GM12873 (cell line): ENCODE data around the gene NKAIN1.

ENCODE experiments used
- CTCF ChIP-seq: IDR thresholded peaks from 2 replicates; pipeline ENCODE4 v1.5.1; 2012; ENCODE audit warnings: low read depth, mild to moderate bottlenecking, moderate library complexity, low read length, control low read depth; ENCODE audit not compliant: insufficient read depth; ENCODE audit errors: missing control alignments

NKAIN1 gene

GRCh38 chr1:31219489-31219888 lies 20.2 kb downstream of the NKAIN1 start:
- TF ChIP-seq CTCF = no peak

GRCh38 chr1:31218705-31219104 lies 21.0 kb downstream of the NKAIN1 start:
- TF ChIP-seq CTCF = no peak

GRCh38 chr1:31216016-31216415 lies 23.7 kb downstream of the NKAIN1 start:
- TF ChIP-seq CTCF = no peak

GRCh38 chr1:31215065-31215570 lies 24.6 kb downstream of the NKAIN1 start:
- no peak for TF ChIP-seq CTCF

GRCh38 chr1:31214316-31215064 lies 25.2 kb downstream of the NKAIN1 start:
- no peak for TF ChIP-seq CTCF

GRCh38 chr1:31208361-31208945 lies 31.2 kb downstream of the NKAIN1 start:
- TF ChIP-seq CTCF = no peak

- TF ChIP-seq CTCF = no peak
Measured at GRCh38 chr1:31207569-31207968, 32.1 kb downstream of the NKAIN1 start.
